Kidney (tissue), 14 donors: ENCODE measurements around the gene AMIGO1. TPM values are rescaled to one million over a fixed set of nuclear protein-coding genes. Genes with fewer than 3 reads are reported as not detected.

Experiments used
- DNase-seq, 5 donors: peaks; one replicate each; pipeline ENCODE4 v3.0.0-alpha.2; 2013 to 2020
- FAIRE-seq: peaks from 2 replicates; lab custom pipeline; 2012; peaks lifted over from hg19 to GRCh38; lab: Jason Lieb, UNC
- H3K27ac ChIP-seq, 2 donors: one replicate each; pipeline ENCODE4 v1.7.0; 2013; ENCODE audit warnings: low read depth in 2 of 2, low read length in 2 of 2, inconsistent platforms in 1 of 2
- H3K27me3 ChIP-seq: one replicate; pipeline ENCODE4 v1.7.1; 2013; ENCODE audit warnings: low read length, inconsistent platforms; ENCODE audit not compliant: control insufficient read depth, insufficient read depth
- H3K36me3 ChIP-seq, 3 donors: one replicate each; pipeline versions ENCODE4 v1.7.0 to v1.7.1; 2013; ENCODE audit warnings: low read length in 3 of 3, control low read depth in 1 of 3, inconsistent platforms in 1 of 3; ENCODE audit not compliant: insufficient read depth in 3 of 3, control insufficient read depth in 2 of 3
- H3K4me1 ChIP-seq, 3 donors: one replicate each; pipeline versions ENCODE4 v1.7.0 to v1.7.1; 2013; ENCODE audit warnings: low read length in 3 of 3, inconsistent platforms in 1 of 3, low read depth in 1 of 3; ENCODE audit not compliant: control insufficient read depth in 2 of 3, insufficient read depth in 2 of 3
- H3K4me3 ChIP-seq, 3 donors: one replicate each; pipeline versions ENCODE4 v1.7.0 to v1.8.1; 2013; ENCODE audit warnings: low read length in 3 of 3, control low read depth in 1 of 3, inconsistent platforms in 1 of 3
- H3K9ac ChIP-seq, 3 donors: one replicate each; pipeline versions ENCODE4 v1.7.0 to v1.7.1; 2013; ENCODE audit warnings: low read length in 3 of 3, control low read depth in 1 of 3, inconsistent platforms in 1 of 3
- H3K9me3 ChIP-seq, 3 donors: one replicate each; pipeline versions ENCODE4 v1.7.0 to v1.7.1; 2013; ENCODE audit warnings: low read length in 3 of 3, control low read depth in 1 of 3, inconsistent platforms in 1 of 3; ENCODE audit not compliant: control insufficient read depth in 2 of 3, insufficient read depth in 1 of 3
- intact Hi-C: fragments of 100-400 bp; cut with DNase I; formaldehyde crosslinking; loops from one replicate; pipeline ENCODE4 v1.11.1; 2022
- polyA plus RNA-seq: library from polyadenylated mRNA; stranded (reverse); fragments of 350-450 nt; fragmentation: Illumina TruSeq; extraction: RNeasy Lipid Tissue Mini Kit (QIAGEN cat#74804); gene quantifications from one replicate; pipeline ENCODE4 v1.2.3, GENCODE V29; 2014; ENCODE audit warnings: low read depth, low replicate concordance; ENCODE audit not compliant: insufficient read depth
- total RNA-seq: library from RNA; stranded (reverse); fragmentation: NEBNext Ultra II Directional; extraction: Animal tissue kit (Norgen Biotek cat#: 25700); gene quantifications from one replicate; pipeline ENCODE4 v1.2.1, GENCODE V29; 2021
- TF ChIP-seq, protein P1 (sequence below): IDR thresholded peaks from 3 replicates; pipeline ENCODE4 v1.5.1; 2012; ENCODE audit warnings: mild to moderate bottlenecking, moderate library complexity, borderline replicate concordance; ENCODE audit not compliant: insufficient read depth; ENCODE audit errors: extremely low read depth
- donor health status: control.
- donor health status: control.
- donor health status: control.
- donor health status: control.
- donor health status: control.
- donor health status: DM: yes; HTN: yes; CAD: no.
- donor health status: Normal renal cell carcinoma (clear cell type).

The AMIGO1 gene
- total and polyA plus RNA-seq, 2 donors from 2014 or later, result 5.1 to 8.5 TPM

DNA sequence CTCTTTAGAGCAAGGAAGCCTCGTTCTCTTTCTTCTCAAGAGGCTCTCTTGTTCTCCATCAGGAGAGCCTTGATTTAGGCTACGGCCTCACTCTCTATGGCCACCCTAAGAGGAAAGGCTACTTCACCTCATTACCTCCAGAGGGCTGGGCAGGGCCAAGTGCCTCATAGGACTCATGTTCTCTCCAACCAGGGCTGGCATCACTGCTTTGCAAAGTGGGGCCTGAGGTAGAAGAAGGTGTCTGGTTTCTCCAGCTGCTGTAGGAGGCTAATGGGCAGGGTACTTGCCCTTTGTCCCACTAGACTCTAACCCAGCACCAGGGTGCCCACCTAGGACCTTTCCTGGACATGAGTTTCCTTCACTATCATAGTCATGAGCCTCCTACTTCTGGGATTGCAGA, 27.9 kb downstream of the AMIGO1 start:
- H3K27me3 ChIP-seq, result no peaks in the 10 kb centered on the region
- peaks cover 0 to 5% (median 0%) of the 10 kb centered on the region in 3 donors for H3K36me3 ChIP-seq
- no peak overlapping the region for H3K4me3 ChIP-seq
- no peak for DNase-seq
- intact Hi-C loops, result no loop called here
- H3K4me1 ChIP-seq, result peaks cover 0 to 14% (median 12%) of the 10 kb centered on the region in 3 donors
- no peaks in the 10 kb centered on the region for H3K9me3 ChIP-seq
- no peak overlapping the region for H3K9ac ChIP-seq
- H3K27ac ChIP-seq, result no peak overlapping the region
- FAIRE-seq, result no peak
- TF ChIP-seq, protein P1, sequence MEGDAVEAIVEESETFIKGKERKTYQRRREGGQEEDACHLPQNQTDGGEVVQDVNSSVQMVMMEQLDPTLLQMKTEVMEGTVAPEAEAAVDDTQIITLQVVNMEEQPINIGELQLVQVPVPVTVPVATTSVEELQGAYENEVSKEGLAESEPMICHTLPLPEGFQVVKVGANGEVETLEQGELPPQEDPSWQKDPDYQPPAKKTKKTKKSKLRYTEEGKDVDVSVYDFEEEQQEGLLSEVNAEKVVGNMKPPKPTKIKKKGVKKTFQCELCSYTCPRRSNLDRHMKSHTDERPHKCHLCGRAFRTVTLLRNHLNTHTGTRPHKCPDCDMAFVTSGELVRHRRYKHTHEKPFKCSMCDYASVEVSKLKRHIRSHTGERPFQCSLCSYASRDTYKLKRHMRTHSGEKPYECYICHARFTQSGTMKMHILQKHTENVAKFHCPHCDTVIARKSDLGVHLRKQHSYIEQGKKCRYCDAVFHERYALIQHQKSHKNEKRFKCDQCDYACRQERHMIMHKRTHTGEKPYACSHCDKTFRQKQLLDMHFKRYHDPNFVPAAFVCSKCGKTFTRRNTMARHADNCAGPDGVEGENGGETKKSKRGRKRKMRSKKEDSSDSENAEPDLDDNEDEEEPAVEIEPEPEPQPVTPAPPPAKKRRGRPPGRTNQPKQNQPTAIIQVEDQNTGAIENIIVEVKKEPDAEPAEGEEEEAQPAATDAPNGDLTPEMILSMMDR, result no peak

DNA sequence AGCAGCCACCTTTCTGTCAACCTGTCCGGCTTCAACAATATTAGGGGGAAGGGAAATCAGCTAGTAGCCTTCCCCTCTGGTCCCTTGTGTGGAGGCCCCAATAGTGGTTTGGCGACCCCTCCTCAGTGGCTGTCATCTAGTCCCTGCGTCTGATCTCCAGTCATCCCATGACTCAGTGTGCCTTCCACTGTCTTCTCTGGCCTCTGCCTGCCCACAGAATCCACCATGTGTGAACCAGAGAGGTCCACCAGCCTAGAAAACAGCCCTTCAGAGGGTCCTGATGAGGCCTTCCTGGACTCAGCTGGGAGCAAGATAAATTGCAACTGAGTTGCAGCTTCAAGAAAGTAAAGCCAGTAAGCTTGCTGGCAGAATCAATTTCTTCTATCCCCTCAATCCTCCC, 29.6 kb downstream of the AMIGO1 start:
- Histone ChIP-seq H3K9me3 (no peaks in the 10 kb centered on the region), H3K27ac (no peak overlapping the region), H3K4me1 (peaks cover 0 to 12% (median 11%) of the 10 kb centered on the region in 3 donors), H3K27me3 (no peaks in the 10 kb centered on the region), H3K9ac (no peak overlapping the region), H3K36me3 (peaks cover 0 to 11% (median 2%) of the 10 kb centered on the region in 3 donors), H3K4me3 (no peak overlapping the region)
- FAIRE-seq (no peak), DNase-seq (no peak)
- TF ChIP-seq, protein P1, result no peak
- intact Hi-C loops, result no loop called here

DNA sequence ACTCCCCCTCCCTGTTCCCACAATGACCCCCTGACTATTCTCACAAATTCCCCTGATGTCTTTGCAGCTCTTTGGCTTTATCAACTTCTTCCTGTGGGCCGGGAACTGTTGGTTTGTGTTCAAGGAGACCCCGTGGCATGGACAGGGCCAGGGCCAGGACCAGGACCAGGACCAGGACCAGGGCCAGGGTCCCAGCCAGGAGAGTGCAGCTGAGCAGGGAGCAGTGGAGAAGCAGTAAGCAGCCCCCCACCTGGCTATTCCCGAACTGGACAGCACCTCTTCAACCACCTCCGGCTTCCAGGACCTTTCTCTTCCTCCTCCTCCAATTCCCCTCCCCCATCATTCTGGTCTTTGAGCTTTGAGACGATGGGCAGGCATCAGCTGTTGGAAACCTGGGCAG, 30.2 kb downstream of the AMIGO1 start:
- Histone ChIP-seq H3K36me3 (peaks cover 0 to 14% (median 2%) of the 10 kb centered on the region in 3 donors), H3K9me3 (no peaks in the 10 kb centered on the region), H3K27me3 (no peaks in the 10 kb centered on the region), H3K4me1 (peaks cover 0 to 8% (median 7%) of the 10 kb centered on the region in 3 donors), H3K27ac (no peak overlapping the region), H3K9ac (no peak overlapping the region), H3K4me3 (no peak overlapping the region)
- TF ChIP-seq, protein P1, result no peak
- FAIRE-seq (no peak), DNase-seq (no peak)
- intact Hi-C loops, result no loop called here

DNA sequence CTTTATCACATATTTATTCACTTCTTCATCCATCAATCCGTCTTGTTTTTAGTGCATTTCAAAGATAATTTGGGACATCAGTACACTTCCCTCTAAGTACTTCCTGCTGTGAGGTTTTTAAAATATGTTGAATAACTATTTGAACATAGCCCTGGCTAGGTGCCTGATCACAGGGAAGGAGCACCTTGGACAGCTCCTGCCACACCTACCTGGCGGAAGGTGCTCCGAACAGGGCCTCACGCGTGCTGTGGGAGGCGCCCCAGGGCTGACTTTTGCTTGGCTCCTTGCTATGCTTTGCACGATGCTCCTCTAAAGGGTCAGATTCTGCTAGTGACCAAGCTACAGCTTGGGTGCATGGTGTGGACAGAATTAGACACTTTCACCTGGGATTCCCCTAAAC, 30.7 kb downstream of the AMIGO1 start:
- intact Hi-C loops, result no loop called here
- Histone ChIP-seq H3K9ac (no peak overlapping the region), H3K4me1 (peaks cover 0 to 6% (median 6%) of the 10 kb centered on the region in 3 donors), H3K36me3 (peaks cover 0 to 14% (median 2%) of the 10 kb centered on the region in 3 donors), H3K9me3 (no peaks in the 10 kb centered on the region), H3K27ac (no peak overlapping the region), H3K4me3 (no peak overlapping the region), H3K27me3 (no peaks in the 10 kb centered on the region)
- TF ChIP-seq, protein P1, result no peak
- FAIRE-seq (no peak), DNase-seq (peak in 3 of 5 donors; percentile 29 to 50 (median 34))
